GM12878 (cell line): ENCODE results near the gene CHST8.

Experiments
- ATF3 ChIP-seq: IDR thresholded peaks from 2 replicates; pipeline ENCODE4 v1.6.1; 2011; ENCODE audit warnings: low read depth, mild to moderate bottlenecking, low read length, moderate library complexity, borderline replicate concordance; ENCODE audit errors: extremely low read depth
- CTCF ChIP-seq, 3 experiments: IDR thresholded peaks in 2 of 3; conservative IDR thresholded peaks in 1 of 3; 2 replicates each; pipeline ENCODE4 v1.5.1; 2011; ENCODE audit warnings: low read depth in 3 of 3, low read length in 3 of 3, mild to moderate bottlenecking in 3 of 3, control low read depth in 2 of 3, moderate library complexity in 2 of 3, inconsistent platforms in 1 of 3, mixed read lengths in 1 of 3; ENCODE audit not compliant: control insufficient read depth in 2 of 3, insufficient read depth in 1 of 3; ENCODE audit errors: extremely low read depth in 1 of 3
- ELK1 ChIP-seq: IDR thresholded peaks from 2 replicates; pipeline ENCODE4 v1.6.1; 2012; ENCODE audit warnings: low read depth, low read length, improper control_type of control experiment
- EP300 ChIP-seq, 2 experiments: fragments of 150-350 bp in 1 of 2; IDR thresholded peaks; 2 replicates each; pipeline ENCODE4 v1.6.1; 2011 to 2012; ENCODE audit warnings: low read depth in 2 of 2, low read length in 2 of 2, borderline replicate concordance in 1 of 2, improper control_type of control experiment in 1 of 2, inconsistent platforms in 1 of 2; ENCODE audit not compliant: control insufficient read depth in 1 of 2
- FOXK2 ChIP-seq: fragments of 450-650 bp; IDR thresholded peaks from 2 replicates; pipeline ENCODE4 v1.6.1; 2017; ENCODE audit warnings: mild to moderate bottlenecking, moderate library complexity
- HDGF ChIP-seq: fragments of 450-650 bp; IDR thresholded peaks from 2 replicates; pipeline ENCODE4 v1.6.1; 2016; ENCODE audit warnings: antibody characterized with exemption
- JUNB ChIP-seq: IDR thresholded peaks from 2 replicates; pipeline ENCODE4 v1.6.1; 2016; ENCODE audit warnings: antibody characterized with exemption, mild to moderate bottlenecking
- MYC ChIP-seq: IDR thresholded peaks from 2 replicates; pipeline ENCODE4 v1.6.1; 2011; ENCODE audit warnings: mild to moderate bottlenecking, low read length, moderate library complexity, inconsistent platforms; ENCODE audit not compliant: insufficient read depth, insufficient replicate concordance, insufficient read length, severe bottlenecking
- NRF1 ChIP-seq: conservative IDR thresholded peaks from 2 replicates; pipeline ENCODE4 v1.6.1; 2011; ENCODE audit warnings: mild to moderate bottlenecking, low read depth, low read length, improper control_type of control experiment
- POLR2A ChIP-seq: IDR thresholded peaks from 2 replicates; pipeline ENCODE4 v1.6.1; 2011; ENCODE audit warnings: low read depth, mild to moderate bottlenecking, low read length
- REST ChIP-seq: IDR thresholded peaks from 2 replicates; pipeline ENCODE4 v1.6.1; 2012; ENCODE audit warnings: mild to moderate bottlenecking, low read depth, low read length

- TF ChIP-seq JUNB, result no peak
- TF ChIP-seq EP300 (IDR thresholded peaks at IDR 0.05; ENCODE audit: borderline replicate concordance in 1 of 2, control insufficient read depth in 1 of 2, low read depth in 2 of 2, low read length in 2 of 2), result no peak
- no peak for TF ChIP-seq CTCF (IDR thresholded peaks at IDR 0.05 in 2 of 3, conservative IDR thresholded peaks at IDR 0.05 in 1 of 3; ENCODE audit: control insufficient read depth in 2 of 3, extremely low read depth in 1 of 3, insufficient read depth in 1 of 3, low read depth in 3 of 3, low read length in 3 of 3)
- no peak for TF ChIP-seq FOXK2
- no peak for TF ChIP-seq REST
- TF ChIP-seq POLR2A, result no peak
- TF ChIP-seq MYC, result no peak
- TF ChIP-seq NRF1, result no peak
- no peak for TF ChIP-seq ELK1
- no peak for TF ChIP-seq HDGF
- TF ChIP-seq ATF3, result no peak
Measured at GRCh38 chr19:33647146-33647545, 25.4 kb downstream of the CHST8 start.
